Astrocyte of the cerebellum (primary cell): Measurements from ENCODE around the gene HMOX1.
A peak's percentile ranks its signal among the peaks of the same experiment; 100 is the strongest.

Source experiments
- DNase-seq: peaks from one replicate; pipeline ENCODE4 v3.0.0-alpha.2; 2011; ENCODE audit warnings: low read depth
- H3K4me3 ChIP-seq: 2 replicates; pipeline ENCODE4 v1.5.1; 2011; ENCODE audit warnings: mild to moderate bottlenecking, low read depth, low read length, moderate library complexity
- in situ Hi-C: cut with HindIII; loops from 2 replicates; pipeline ENCODE4 v1.10.0; 2017; ENCODE audit warnings: low sequenced_read_pairs
- TF ChIP-seq, protein P1 (sequence below): IDR thresholded peaks from 2 replicates; pipeline ENCODE4 v1.5.1; 2012; ENCODE audit warnings: low read length, low read depth, moderate library complexity, mild to moderate bottlenecking; ENCODE audit errors: missing control alignments

The HMOX1 gene

DNA sequence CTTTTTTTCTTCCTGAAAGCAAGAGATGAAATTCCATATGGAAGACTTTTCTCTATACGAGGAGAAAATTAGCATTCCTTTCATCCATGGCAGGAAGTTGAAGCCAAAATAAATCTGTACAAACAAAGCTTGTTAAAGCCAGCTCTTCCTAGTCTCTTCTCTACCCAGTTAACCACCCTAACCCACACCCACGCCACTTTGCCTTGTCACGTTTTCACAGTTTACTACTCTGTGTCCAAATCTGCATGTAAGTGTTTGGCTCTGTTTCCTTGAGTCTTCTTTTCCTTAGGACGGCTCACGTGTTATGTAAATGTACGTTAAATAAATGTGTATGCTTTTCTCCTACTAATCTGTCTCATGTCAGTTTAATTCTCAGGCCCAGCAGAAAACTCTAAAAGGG lies 7.1 kb upstream of the HMOX1 start:
- DNase-seq: no peak
- no peak overlapping the region for H3K4me3 ChIP-seq
- in situ Hi-C loops: no loop called here
- TF ChIP-seq, protein P1, sequence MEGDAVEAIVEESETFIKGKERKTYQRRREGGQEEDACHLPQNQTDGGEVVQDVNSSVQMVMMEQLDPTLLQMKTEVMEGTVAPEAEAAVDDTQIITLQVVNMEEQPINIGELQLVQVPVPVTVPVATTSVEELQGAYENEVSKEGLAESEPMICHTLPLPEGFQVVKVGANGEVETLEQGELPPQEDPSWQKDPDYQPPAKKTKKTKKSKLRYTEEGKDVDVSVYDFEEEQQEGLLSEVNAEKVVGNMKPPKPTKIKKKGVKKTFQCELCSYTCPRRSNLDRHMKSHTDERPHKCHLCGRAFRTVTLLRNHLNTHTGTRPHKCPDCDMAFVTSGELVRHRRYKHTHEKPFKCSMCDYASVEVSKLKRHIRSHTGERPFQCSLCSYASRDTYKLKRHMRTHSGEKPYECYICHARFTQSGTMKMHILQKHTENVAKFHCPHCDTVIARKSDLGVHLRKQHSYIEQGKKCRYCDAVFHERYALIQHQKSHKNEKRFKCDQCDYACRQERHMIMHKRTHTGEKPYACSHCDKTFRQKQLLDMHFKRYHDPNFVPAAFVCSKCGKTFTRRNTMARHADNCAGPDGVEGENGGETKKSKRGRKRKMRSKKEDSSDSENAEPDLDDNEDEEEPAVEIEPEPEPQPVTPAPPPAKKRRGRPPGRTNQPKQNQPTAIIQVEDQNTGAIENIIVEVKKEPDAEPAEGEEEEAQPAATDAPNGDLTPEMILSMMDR: no peak

DNA sequence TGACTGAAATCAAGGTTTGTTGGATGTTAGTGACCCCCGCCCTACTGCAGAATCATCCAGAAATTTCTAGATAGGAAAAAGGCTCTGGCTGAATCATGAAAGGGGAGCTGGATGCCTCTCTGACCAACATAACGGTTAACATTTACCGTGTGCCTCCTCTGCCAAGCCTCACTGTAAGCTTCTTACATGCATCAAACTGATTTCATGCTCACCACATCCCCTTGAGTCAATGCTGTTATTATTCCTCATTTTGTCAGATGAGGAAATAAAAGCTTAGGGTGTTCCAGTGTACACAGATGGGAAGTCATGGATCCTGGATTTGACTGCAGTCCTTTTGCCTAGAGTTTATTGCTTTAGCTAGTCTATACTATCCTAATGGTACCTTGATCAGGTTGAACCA lies 5.9 kb upstream of the HMOX1 start:
- TF ChIP-seq, protein P1: no peak
- no peak overlapping the region for H3K4me3 ChIP-seq
- in situ Hi-C loops: no loop called here
- peak; percentile 62 for DNase-seq

DNA sequence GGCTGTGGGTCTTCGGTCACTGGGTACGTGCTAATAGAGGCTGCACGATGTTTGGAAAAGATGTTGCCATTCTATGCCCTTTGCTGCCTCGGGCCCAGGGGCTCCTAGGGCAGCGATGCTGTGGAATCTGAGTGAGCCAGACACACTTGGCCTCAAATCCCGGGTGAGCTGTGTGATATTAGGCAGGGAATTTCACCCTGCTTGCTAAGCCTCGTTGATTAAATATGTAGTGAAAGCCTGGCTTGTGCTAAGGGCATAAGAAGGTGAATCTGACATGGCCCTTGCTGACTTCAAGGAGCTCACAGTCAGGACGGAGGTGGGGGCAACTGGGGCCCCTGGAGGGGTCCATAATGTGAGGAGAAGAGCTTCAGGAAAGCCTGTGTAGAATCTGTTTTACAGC lies 5.4 kb upstream of the HMOX1 start:
- no peak for DNase-seq
- no peak overlapping the region for H3K4me3 ChIP-seq
- TF ChIP-seq, protein P1: no peak
- in situ Hi-C loops: no loop called here

DNA sequence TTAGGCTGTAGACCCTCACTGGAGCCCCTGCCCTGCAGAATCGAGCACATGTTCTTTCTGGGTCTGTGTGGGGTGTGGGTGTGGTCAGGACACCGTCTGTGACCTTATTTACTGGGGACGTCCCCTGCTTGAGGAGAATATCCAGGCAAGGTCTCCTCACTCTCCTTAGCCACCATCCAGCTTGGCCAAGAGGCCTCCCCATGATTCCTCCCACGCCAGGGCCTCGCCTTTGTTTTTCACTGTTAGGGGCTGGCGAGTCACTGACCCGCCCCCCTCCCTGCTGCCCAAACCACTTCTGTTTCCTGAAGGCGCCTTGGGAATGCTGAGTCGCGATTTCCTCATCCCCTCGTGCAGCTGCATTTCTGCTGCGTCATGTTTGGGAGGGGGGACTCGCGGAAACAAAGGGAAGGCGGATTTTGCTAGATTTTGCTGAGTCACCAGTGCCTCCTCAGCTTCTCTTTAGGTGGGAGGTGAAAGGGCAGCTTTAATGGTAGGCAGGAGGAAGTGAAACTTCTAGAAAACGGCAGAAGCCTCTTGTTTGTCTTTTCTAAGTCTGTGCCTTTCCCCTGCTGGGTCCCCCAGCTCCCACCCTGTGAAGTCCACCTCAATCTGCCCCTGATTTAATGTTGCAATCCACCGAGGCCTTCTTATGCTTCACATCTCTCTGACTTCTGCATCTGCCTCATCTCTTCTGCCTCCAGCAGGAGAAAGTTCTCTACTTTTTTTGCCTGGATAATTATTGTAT lies 4.0 kb upstream of the HMOX1 start:
- in situ Hi-C loops: no loop called here
- no peak overlapping the region for H3K4me3 ChIP-seq
- TF ChIP-seq, protein P1: no peak
- peak; percentile 95 for DNase-seq

DNA sequence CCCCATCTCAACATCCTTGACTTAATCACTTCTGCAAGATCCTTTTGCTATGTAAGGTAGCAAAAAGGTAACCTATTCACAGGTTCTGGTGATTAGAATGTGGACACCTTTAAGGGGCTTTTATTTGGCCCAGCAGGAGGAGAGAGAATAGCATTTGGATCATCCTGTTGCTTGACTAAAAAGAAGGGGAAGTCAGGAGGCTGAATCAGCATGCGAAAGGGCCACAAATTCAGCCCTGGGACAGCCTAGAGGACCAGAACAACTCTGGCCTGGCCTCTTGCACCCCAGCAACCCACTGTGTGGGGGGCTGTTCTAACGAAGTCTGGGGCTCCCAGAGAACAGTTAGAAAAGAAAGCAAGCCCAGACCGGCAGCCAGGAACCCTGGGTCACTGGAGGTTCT lies 3.2 kb upstream of the HMOX1 start:
- in situ Hi-C loops: no loop called here
- TF ChIP-seq, protein P1: no peak
- DNase-seq: no peak
- H3K4me3 ChIP-seq: no peak overlapping the region

DNA sequence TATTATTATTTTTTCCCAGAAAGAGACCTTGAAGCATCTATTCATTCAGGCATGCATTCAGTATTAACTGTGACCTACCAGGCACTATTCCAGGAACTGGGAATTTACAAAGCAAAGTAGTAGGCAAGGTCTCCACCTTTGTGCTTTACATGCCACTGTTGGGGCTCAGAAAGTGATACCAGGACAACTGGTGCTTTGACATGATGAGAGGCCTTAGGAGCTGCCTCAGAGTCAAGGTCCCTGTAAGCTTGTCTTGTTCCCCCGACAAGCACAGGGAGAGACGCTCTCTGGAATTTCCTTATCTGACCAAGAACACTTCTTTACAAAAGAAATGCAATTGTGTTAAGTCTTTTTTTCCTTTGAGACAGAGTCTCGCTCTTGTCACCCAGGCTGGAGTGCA lies 2.3 kb upstream of the HMOX1 start:
- no peak overlapping the region for H3K4me3 ChIP-seq
- in situ Hi-C loops: no loop called here
- TF ChIP-seq, protein P1: no peak
- no peak for DNase-seq
